ENCODE data around the gene MTTP.

GRCh38 chr4:99658666-99659065, 84.0 kb downstream of the MTTP start:
- TF ChIP-seq POLR2A (IDR thresholded peaks at IDR 0.05) (no peak), CTCF (IDR thresholded peaks at IDR 0.05) (no peak)
